Measurements from ENCODE around the gene SPPL2A. TPM values are rescaled to one million over a fixed set of nuclear protein-coding genes. Genes with fewer than 3 reads are reported as not detected.

Gene SPPL2A
- total and polyA plus RNA-seq, 2 donors (not counting 3 experiments of a cell fraction or from before 2014, with no cell fraction given): 38.8 to 88.7 TPM

DNA sequence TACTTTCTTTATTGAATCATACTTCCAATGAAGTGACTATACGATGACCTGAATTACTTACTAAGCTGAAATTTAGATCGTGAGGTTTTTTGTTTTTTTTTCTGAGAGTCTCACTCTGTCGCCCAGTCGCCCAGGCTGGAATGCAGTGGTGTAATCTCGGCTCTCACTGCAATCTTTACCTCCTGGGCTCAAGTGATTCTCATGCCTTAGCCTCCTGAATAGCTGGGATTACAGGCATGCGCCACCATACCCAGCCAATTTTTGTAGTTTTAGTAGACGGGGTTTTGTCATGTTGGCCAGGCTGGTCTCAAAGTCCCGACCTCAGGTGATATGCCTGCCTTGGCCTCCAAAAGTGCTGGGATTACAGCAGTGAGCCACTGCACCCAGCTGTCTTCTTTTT lies 28.7 kb downstream of the SPPL2A start:
- no peak overlapping the region for H3K27ac ChIP-seq (ENCODE audit: insufficient read depth, low read depth, low read length)
- no peak overlapping the region for H3K4me3 ChIP-seq (replicated peaks in 1 of 3; ENCODE audit: insufficient read depth in 1 of 3, low read depth in 1 of 3, low read length in 3 of 3)
- H2AFZ ChIP-seq (ENCODE audit: low read depth, low read length): no peak overlapping the region
- H3K27me3 ChIP-seq (ENCODE audit: control insufficient read depth in 2 of 2, insufficient read depth in 2 of 2, low read length in 2 of 2): no peaks in the 10 kb centered on the region
- FAIRE-seq (no peak), DNase-seq (ENCODE audit: low read depth, low spot score) (no peak)
- ChIA-PET CTCF (interaction anchor here (0.7 kb wide), 1 partner anchor 245 kb away, joined by 3 read pairs; no protein-coding TSS in a partner anchor), POLR2A (no interaction called here)
- dilution Hi-C loops (cut with MboI; ENCODE audit: extremely low pct_ligation_motif_present, low sequenced_read_pairs): no loop called here
- H4K20me1 ChIP-seq (replicated peaks; ENCODE audit: control insufficient read depth, extremely low read depth, insufficient read depth, low read length): no peaks in the 10 kb centered on the region
- H3K4me2 ChIP-seq (ENCODE audit: insufficient read depth, low read length): no peak overlapping the region
- H3K9me1 ChIP-seq (replicated peaks; ENCODE audit: control insufficient read depth, extremely low read depth, insufficient read depth, low read length): no peaks in the 10 kb centered on the region
- H3K4me1 ChIP-seq (ENCODE audit: control insufficient read depth, extremely low read depth, insufficient read depth, low read length): no peaks in the 10 kb centered on the region
- intact Hi-C loops (cut with micrococcal nuclease): no loop called here
- BruUV-seq (replicated peaks): no TSS peak
- H3K9ac ChIP-seq (replicated peaks; ENCODE audit: extremely low read depth, insufficient read depth, low read length): no peak overlapping the region
- H3K79me2 ChIP-seq (ENCODE audit: control insufficient read depth, insufficient read depth, low read length): no peaks in the 10 kb centered on the region
- H3K9me3 ChIP-seq (replicated peaks; ENCODE audit: control insufficient read depth, insufficient read depth, low read length): no peaks in the 10 kb centered on the region
- TF ChIP-seq GATA2 (IDR thresholded peaks at IDR 0.05; ENCODE audit: insufficient read depth, insufficient read length, low read depth, low read length): no peak
- TF ChIP-seq EZH2 (IDR thresholded peaks at IDR 0.05; ENCODE audit: borderline replicate concordance, low read depth, low read length, severe bottlenecking): no peak
- no peak for TF ChIP-seq POLR2A (IDR thresholded peaks at IDR 0.05; ENCODE audit: low read depth, low read length)
- TF ChIP-seq, protein P1, sequence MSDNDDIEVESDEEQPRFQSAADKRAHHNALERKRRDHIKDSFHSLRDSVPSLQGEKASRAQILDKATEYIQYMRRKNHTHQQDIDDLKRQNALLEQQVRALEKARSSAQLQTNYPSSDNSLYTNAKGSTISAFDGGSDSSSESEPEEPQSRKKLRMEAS (IDR thresholded peaks at IDR 0.05; ENCODE audit: insufficient read depth, insufficient read length): no peak
- TF ChIP-seq FOS (IDR thresholded peaks at IDR 0.05; ENCODE audit: borderline replicate concordance, insufficient read depth, low read length): no peak
- no peak for TF ChIP-seq CTCF (IDR thresholded peaks at IDR 0.05; ENCODE audit: extremely low read depth in 1 of 2, insufficient read depth in 1 of 2, low read depth in 1 of 2, low read length in 2 of 2)
- TF ChIP-seq POLR2AphosphoS5 (IDR thresholded peaks at IDR 0.05; ENCODE audit: insufficient read depth, low read depth, low read length): no peak
- TF ChIP-seq JUN (IDR thresholded peaks at IDR 0.05; ENCODE audit: borderline replicate concordance, insufficient read depth, insufficient read length, low read depth): no peak
- no peaks in the 10 kb centered on the region for H3K36me3 ChIP-seq (ENCODE audit: control insufficient read depth in 2 of 2, extremely low read depth in 1 of 2, insufficient read depth in 2 of 2, low read length in 2 of 2)

All from endothelial cell of umbilical vein (primary cell).